Esophagus squamous epithelium (tissue), 5 donors: ENCODE results near the gene PCDHA13. TPM values are rescaled to one million over a fixed set of nuclear protein-coding genes. Genes with fewer than 3 reads are reported as not detected.
A peak's percentile ranks its signal among the peaks of the same experiment; 100 is the strongest.

Experiments used
- DNase-seq: peaks from one replicate; lab custom pipeline; 2025; lab: John Stamatoyannopoulos, UW
- H3K27ac ChIP-seq, 4 donors: fragments of 200-600 bp; sonication (generic); one replicate each; pipeline ENCODE4 v1.5.1; 2016 to 2019; ENCODE audit warnings: mild to moderate bottlenecking in 1 of 4
- H3K27me3 ChIP-seq, 4 donors: fragments of 200-600 bp; sonication (generic); 1 replicate in 3 of 4; 2 replicates in 1 of 4; pipeline versions ENCODE4 v1.5.1 to v1.6.0; 2017 to 2021; ENCODE audit warnings: antibody characterized with exemption in 1 of 4
- H3K36me3 ChIP-seq, 3 donors: fragments of 200-600 bp; sonication (generic); one replicate each; pipeline ENCODE4 v1.5.1; 2016 to 2019
- H3K4me1 ChIP-seq, 3 donors: fragments of 200-600 bp; sonication (generic); one replicate each; pipeline ENCODE4 v1.5.1; 2017 to 2019
- H3K4me3 ChIP-seq, 4 donors: fragments of 200-600 bp; sonication (generic); 1 replicate in 3 of 4; 2 replicates in 1 of 4; pipeline ENCODE4 v1.5.1; 2016 to 2019; ENCODE audit warnings: mild to moderate bottlenecking in 2 of 4, moderate library complexity in 1 of 4
- H3K9me3 ChIP-seq, 3 donors: fragments of 200-600 bp; sonication (generic); one replicate each; pipeline ENCODE4 v1.5.1; 2016 to 2019
- POLR2A ChIP-seq, 4 donors: fragments of 450-650 bp; IDR thresholded peaks; one replicate each; pipeline ENCODE4 v1.6.1; 2017; ENCODE audit warnings: antibody characterized with exemption in 4 of 4, mild to moderate bottlenecking in 4 of 4, moderate library complexity in 3 of 4
- WGBS, 2 donors: methylation state at CpG; one replicate each; pipeline ENCODE4 v1.1.5; 2018; 5-methylcytosine and 5-hydroxymethylcytosine counted together
- intact Hi-C: fragments of 100-400 bp; cut with DNase I; formaldehyde crosslinking; loops from one replicate; pipeline ENCODE4 v1.15.0; 2022
- total RNA-seq, 4 donors: library from RNA; depleted of rRNA; stranded (reverse); fragments of >200 nt; gene quantifications; one replicate each; pipeline ENCODE4 v1.1.0, GENCODE V29; 2016
- TF ChIP-seq, protein P1 (sequence below), 6 experiments: fragments of 450-650 bp in 4 of 6; fragments of 200-600 bp in 2 of 6; sonication (generic) in 2 of 6; IDR thresholded peaks; one replicate each; pipeline ENCODE4 v1.5.1; 2016 to 2019; ENCODE audit warnings: antibody characterized with exemption in 6 of 6, mild to moderate bottlenecking in 4 of 6, moderate library complexity in 4 of 6
- donor health status: DM: yes; HTN: yes; CAD: no.

The PCDHA13 gene
- total RNA-seq, 4 donors from 2014 or later = 0.19 TPM; not detected in 3

DNA sequence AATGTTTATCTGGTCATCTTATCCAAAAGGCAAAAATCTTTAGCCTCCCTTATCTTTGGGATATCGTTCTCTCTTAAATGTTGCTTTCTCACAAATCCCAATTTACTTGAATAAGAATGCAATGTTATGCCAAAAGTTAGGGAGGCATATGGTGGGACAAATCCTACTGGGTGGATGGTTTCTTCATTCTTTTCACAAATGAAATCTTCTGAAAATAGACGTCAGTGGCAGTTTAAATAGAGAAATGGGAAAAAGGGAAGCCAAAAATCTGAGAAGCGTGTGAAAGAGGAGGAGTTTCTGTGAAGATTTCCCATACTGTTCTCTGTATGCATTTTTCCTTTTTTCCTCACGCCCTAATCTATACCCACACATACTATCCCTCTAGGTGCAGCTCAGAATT is 41.7 kb downstream of the PCDHA13 start:
- DNase-seq = no peak
- Histone ChIP-seq H3K4me3 (no peak overlapping the region), H3K4me1 (peaks cover 0 to 20% (median 0%) of the 10 kb centered on the region in 3 donors), H3K27ac (no peak overlapping the region), H3K36me3 (no peaks in the 10 kb centered on the region), H3K27me3 (peaks cover 0 to 58% (median 8%) of the 10 kb centered on the region in 4 donors), H3K9me3 (no peaks in the 10 kb centered on the region)
- TF ChIP-seq POLR2A (IDR thresholded peaks at IDR 0.05) = no peak
- TF ChIP-seq, protein P1, sequence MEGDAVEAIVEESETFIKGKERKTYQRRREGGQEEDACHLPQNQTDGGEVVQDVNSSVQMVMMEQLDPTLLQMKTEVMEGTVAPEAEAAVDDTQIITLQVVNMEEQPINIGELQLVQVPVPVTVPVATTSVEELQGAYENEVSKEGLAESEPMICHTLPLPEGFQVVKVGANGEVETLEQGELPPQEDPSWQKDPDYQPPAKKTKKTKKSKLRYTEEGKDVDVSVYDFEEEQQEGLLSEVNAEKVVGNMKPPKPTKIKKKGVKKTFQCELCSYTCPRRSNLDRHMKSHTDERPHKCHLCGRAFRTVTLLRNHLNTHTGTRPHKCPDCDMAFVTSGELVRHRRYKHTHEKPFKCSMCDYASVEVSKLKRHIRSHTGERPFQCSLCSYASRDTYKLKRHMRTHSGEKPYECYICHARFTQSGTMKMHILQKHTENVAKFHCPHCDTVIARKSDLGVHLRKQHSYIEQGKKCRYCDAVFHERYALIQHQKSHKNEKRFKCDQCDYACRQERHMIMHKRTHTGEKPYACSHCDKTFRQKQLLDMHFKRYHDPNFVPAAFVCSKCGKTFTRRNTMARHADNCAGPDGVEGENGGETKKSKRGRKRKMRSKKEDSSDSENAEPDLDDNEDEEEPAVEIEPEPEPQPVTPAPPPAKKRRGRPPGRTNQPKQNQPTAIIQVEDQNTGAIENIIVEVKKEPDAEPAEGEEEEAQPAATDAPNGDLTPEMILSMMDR (IDR thresholded peaks at IDR 0.05) = no peak
- intact Hi-C loops = no loop called here
- WGBS, 2 donors = 55 to 59% methylated on average over 4 of the region's 4 CpGs

- H3K36me3 ChIP-seq = no peaks in the 10 kb centered on the region
- peak within 1 kb of the TSS; percentile 10 to 62 (median 43) for H3K4me3 ChIP-seq
- intact Hi-C loops = no loop called here
- H3K4me1 ChIP-seq = peaks cover 0 to 20% (median 0%) of the 10 kb centered on the region in 3 donors
- WGBS, 2 donors = 21 to 23% methylated on average over 12 to 13 of the region's 41 CpGs
- no peak within 1 kb of the TSS for H3K27ac ChIP-seq
- no peak for DNase-seq
- peaks cover 0 to 63% (median 8%) of the 10 kb centered on the region in 4 donors for H3K27me3 ChIP-seq
- TF ChIP-seq, protein P1 (IDR thresholded peaks at IDR 0.05) = no peak
- no peak for TF ChIP-seq POLR2A (IDR thresholded peaks at IDR 0.05)
- H3K9me3 ChIP-seq = no peaks in the 10 kb centered on the region
Measured at GRCh38 chr5:140925806-140926442, 44.0 kb downstream of the PCDHA13 start, which contains the start of gene PCDHAC1. Gene PCDHAC1 (plus strand): TSS chr5:140926299. CDS start chr5:140926893, 594 bp downstream.

DNA sequence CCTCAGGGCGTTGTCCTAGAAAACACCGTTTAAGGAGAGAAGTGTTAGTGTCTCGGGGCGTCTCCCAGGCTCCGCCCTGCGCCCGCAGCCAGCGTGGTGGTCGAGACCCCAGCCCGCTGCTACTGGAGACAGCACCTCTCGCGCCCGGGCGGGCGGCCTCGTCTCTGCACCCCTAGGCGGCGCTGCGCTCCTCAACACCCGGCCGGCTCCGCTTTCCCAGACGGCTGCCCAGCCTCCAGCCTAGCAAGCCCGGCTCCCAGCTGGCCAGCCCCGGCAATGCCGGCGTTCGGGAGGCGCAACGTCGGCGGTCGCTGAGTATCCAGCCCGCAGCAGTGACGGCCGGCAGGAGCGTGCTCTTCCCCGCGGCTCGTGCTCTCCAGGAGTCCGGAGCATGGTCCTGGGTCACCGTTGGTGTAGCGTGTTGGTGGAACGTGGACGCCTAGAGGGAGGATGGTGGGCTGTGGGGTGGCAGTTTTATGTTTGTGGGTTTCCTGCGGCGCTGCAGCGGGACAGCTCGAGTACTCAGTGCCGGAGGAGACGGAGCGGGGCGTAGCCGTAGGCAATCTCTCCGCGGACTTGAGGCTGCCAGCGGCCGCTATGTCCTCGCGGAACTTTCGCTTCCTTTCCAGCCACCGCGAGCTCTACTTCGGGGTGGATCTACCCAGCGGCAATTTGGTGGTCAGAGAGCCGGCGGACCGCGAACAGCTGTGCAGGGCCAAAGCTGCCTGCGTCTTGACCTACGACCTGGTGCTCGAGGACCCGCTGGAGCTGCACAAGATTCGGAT is 44.7 kb downstream of the PCDHA13 start:
- TF ChIP-seq, protein P1 (IDR thresholded peaks at IDR 0.05) = peak in 5 of 6 experiments; percentile 34 to 63 (median 55)
- no peak for TF ChIP-seq POLR2A (IDR thresholded peaks at IDR 0.05)
- H3K27me3 ChIP-seq = peaks cover 0 to 62% (median 8%) of the 10 kb centered on the region in 4 donors
- DNase-seq = no peak
- intact Hi-C loops = no loop called here
- H3K9me3 ChIP-seq = no peaks in the 10 kb centered on the region
- 18% methylated on average over 16 of the region's 74 CpGs; no CpG with 5 or more reads in 1 of the 2 donors for WGBS, 2 donors
- H3K4me3 ChIP-seq = peak overlapping the region; percentile 10 to 62 (median 43)
- no peak overlapping the region for H3K27ac ChIP-seq
- H3K36me3 ChIP-seq = no peaks in the 10 kb centered on the region
- H3K4me1 ChIP-seq = peaks cover 0 to 20% (median 0%) of the 10 kb centered on the region in 3 donors

- no peaks in the 10 kb centered on the region for H3K36me3 ChIP-seq
- H3K4me3 ChIP-seq = peak overlapping the region; percentile 10 to 62 (median 43)
- no peak for DNase-seq
- intact Hi-C loops = no loop called here
- peaks cover 0 to 62% (median 8%) of the 10 kb centered on the region in 4 donors for H3K27me3 ChIP-seq
- no peak for TF ChIP-seq POLR2A (IDR thresholded peaks at IDR 0.05)
- TF ChIP-seq, protein P1 (IDR thresholded peaks at IDR 0.05) = no peak
- H3K4me1 ChIP-seq = peaks cover 0 to 20% (median 0%) of the 10 kb centered on the region in 3 donors
- H3K27ac ChIP-seq = no peak overlapping the region
- no peaks in the 10 kb centered on the region for H3K9me3 ChIP-seq
- 15 to 34% methylated on average over 5 to 8 of the region's 26 CpGs for WGBS, 2 donors
Measured at GRCh38 chr5:140927228-140927573, 45.3 kb downstream of the PCDHA13 start.

Other genes with a start within 250 kb of the PCDHA13 start
- gene CD14, start 248.9 kb upstream of the PCDHA13 start, total RNA-seq = 10 to 100 TPM in 3 of 4 donors, 1 to 10 TPM in 1; 7.6 to 58.1 (median 30.9) TPM
- 10 to 100 TPM; 18.4 to 46.7 (median 28.2) TPM for gene TMCO6, start 242.7 kb upstream of the PCDHA13 start, total RNA-seq
- 10 to 100 TPM; 31.3 to 56.3 (median 42.5) TPM for gene NDUFA2, start 234.5 kb upstream of the PCDHA13 start, total RNA-seq
- gene IK, start 234.3 kb upstream of the PCDHA13 start, total RNA-seq = 100 to 1,000 TPM in 1 of 4 donors, 10 to 100 TPM in 3; 44.9 to 110 (median 79.8) TPM
- gene WDR55, start 217.2 kb upstream of the PCDHA13 start, total RNA-seq = 10 to 100 TPM; 24.2 to 29.5 (median 25.4) TPM
- under 1 TPM in 2 of 4 donors, not detected in 2; 0.19 to 0.75 TPM for gene DND1, start 208.5 kb upstream of the PCDHA13 start, total RNA-seq
- 10 to 100 TPM; 44.3 to 74.0 (median 62.9) TPM for gene HARS1, start 190.8 kb upstream of the PCDHA13 start, total RNA-seq
- gene HARS2, start 190.7 kb upstream of the PCDHA13 start, total RNA-seq = 10 to 100 TPM; 13.3 to 24.2 (median 22.8) TPM
- 10 to 100 TPM; 25.2 to 52.4 (median 41.3) TPM for gene ZMAT2, start 181.7 kb upstream of the PCDHA13 start, total RNA-seq
- not detected for gene PCDHA1, start 96.0 kb upstream of the PCDHA13 start, total RNA-seq
- not detected for gene PCDHA2, start 87.3 kb upstream of the PCDHA13 start, total RNA-seq
- gene PCDHA3, start 81.1 kb upstream of the PCDHA13 start, total RNA-seq = under 1 TPM in 3 of 4 donors, not detected in 1; 0.09 to 0.19 (median 0.18) TPM
- under 1 TPM; 0.18 to 0.38 (median 0.27) TPM for gene PCDHA4, start 75.1 kb upstream of the PCDHA13 start, total RNA-seq
- gene PCDHA5, start 60.5 kb upstream of the PCDHA13 start, total RNA-seq = under 1 TPM in 3 of 4 donors, not detected in 1; 0.09 to 0.19 (median 0.15) TPM
- under 1 TPM in 3 of 4 donors, not detected in 1; 0.19 to 0.27 (median 0.21) TPM for gene PCDHA6, start 54.2 kb upstream of the PCDHA13 start, total RNA-seq
- gene PCDHA7, start 47.9 kb upstream of the PCDHA13 start, total RNA-seq = under 1 TPM in 2 of 4 donors, not detected in 2; 0.15 to 0.19 TPM
- gene PCDHA8, start 40.9 kb upstream of the PCDHA13 start, total RNA-seq = under 1 TPM in 1 of 4 donors, not detected in 3; 0.19 TPM
- under 1 TPM in 1 of 4 donors, not detected in 3; 0.19 TPM for gene PCDHA9, start 33.7 kb upstream of the PCDHA13 start, total RNA-seq
- gene PCDHA10, start 26.2 kb upstream of the PCDHA13 start, total RNA-seq = under 1 TPM; under 0.01 to 0.15 (median 0.08) TPM
- gene PCDHA11, start 13.2 kb upstream of the PCDHA13 start, total RNA-seq = under 1 TPM in 3 of 4 donors, not detected in 1; under 0.01 to 0.11 (median 0.04) TPM
- gene PCDHA12, start 6.8 kb upstream of the PCDHA13 start, total RNA-seq = under 1 TPM in 2 of 4 donors, not detected in 2; 0.15 to 0.26 TPM
- gene PCDHAC1, start 44.2 kb downstream of the PCDHA13 start, total RNA-seq = under 1 TPM in 3 of 4 donors, not detected in 1; 0.06 to 0.27 (median 0.19) TPM
- gene PCDHAC2, start 84.4 kb downstream of the PCDHA13 start, total RNA-seq = 1 to 10 TPM in 1 of 4 donors, under 1 TPM in 1, not detected in 2; 0.19 to 2.2 TPM
- gene PCDHB1, start 169.2 kb downstream of the PCDHA13 start, total RNA-seq = not detected
- gene PCDHB2, start 212.5 kb downstream of the PCDHA13 start, total RNA-seq = 1 to 10 TPM in 2 of 4 donors, under 1 TPM in 2; 0.53 to 2.3 (median 0.97) TPM
- gene PCDHB3, start 218.3 kb downstream of the PCDHA13 start, total RNA-seq = under 1 TPM; 0.30 to 0.76 (median 0.71) TPM
- 1 to 10 TPM in 2 of 4 donors, under 1 TPM in 2; 0.30 to 2.4 (median 1.3) TPM for gene PCDHB4, start 239.7 kb downstream of the PCDHA13 start, total RNA-seq